GM21423 (cell line): Measurements from ENCODE around the gene IGSF21.

Source experiments
- ATAC-seq: cut with Tn5 transposase; IDR thresholded peaks from one replicate; pipeline ENCODE4 v1.9.1; 2021; ENCODE audit warnings: mild to moderate bottlenecking, moderate library complexity; ENCODE audit not compliant: unreplicated experiment

IGSF21 gene

DNA sequence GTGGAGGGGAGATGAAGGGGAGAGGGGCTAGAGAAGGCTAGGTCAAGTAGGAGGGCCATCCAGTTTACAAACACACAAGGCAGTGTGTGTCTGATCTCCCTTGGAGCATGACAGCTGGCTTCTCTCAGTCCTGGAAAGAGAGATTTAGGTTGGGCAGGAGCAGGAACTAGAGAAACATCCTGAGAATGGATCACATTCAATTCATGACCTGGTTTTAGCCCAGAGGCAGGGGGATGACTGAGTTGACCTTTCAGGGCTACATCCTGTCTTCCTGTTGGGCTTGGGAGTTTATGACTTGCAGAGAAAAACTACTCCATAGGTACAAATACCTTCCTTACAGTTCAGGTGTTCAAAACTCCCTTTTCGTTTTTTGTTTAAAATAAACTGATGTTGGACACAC is 97.0 kb downstream of the IGSF21 start:
- ATAC-seq = no peak

DNA sequence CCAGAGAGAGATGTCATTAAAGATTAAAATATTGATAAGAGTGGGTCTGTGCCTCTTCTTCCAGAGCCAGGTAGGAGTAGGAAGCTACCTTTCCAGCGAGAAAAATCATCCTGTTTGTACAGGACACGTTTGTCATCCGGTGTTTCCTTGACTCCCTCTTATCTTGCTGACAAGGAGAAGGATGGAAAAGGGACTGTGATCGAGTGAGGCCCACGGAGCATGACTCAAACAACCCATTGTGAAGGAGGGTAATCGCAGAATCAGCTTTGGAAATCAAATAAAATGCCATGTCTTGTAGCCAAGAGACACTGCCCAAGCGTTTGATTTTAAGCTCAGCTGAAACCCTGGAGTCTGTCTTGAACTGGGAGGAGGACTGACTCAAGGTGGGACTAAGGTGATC is 97.7 kb downstream of the IGSF21 start:
- ATAC-seq = no peak

DNA sequence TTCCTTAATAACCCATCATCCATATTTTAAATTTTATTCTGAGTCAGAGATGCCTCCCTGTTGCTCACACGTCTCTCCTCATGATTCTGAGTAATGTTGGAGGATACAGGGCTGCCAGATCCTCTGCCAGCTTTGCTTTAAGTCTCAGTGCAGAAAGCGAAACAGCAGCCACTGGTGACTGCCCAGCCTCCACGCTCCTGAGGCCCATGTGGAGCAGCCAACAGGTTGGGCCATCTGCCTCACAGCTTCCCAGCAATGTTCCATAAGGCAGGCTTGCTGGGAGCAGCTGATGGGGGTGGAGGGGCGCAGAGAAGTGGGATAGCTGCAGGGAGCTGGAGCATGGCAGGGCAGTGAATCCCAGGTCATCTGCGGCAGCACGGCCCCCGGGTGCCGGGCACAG is 104.2 kb downstream of the IGSF21 start:
- ATAC-seq = no peak

DNA sequence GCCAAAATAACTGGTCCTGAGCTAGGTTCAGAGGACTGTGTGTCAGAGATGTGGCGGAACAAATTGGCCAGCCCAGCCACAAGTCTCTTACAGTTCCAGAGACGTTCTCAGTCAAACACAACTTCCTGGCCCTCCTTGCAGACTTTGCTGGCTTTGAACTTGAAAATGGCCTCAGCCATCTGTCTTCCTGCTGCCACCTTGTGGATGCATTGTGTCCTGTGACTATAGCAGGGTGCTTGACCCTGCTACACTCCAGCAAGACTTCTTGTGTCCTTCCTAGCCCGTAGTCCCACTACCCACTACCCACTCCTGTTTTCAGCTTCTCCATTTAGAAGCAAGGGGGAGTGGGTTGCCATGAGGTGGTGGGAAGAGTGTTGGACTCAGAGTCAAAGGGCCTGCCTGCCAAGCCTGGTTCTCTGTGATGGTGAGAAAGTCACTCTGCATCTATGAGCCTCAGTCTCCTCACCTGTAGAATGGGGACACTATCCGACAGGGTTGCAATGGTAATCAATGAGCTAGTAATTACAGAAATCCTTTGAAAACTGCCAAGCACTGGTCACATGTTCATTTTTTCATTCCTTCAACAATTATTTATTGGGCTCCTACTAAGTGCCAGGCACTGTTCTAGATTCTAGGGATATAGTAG is 109.9 kb downstream of the IGSF21 start:
- ATAC-seq = no peak

DNA sequence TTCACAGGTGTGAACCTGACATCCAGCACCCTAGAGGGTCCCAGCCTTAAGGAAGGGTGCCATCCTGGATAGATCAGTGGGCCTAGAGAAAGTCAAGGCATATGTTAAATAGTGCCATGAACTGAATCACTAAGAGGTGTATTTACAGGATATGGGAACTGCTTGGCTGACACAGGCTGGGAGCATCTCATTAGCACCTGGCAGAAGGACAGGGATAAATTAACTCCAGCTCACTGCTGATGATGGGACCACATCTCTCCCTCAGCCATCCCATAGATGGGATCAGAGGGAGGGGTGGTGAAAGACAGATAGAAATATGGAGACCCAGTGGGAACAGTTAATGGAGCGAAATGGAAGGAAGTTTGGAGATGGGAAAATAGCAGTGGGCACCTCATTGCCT is 122.0 kb downstream of the IGSF21 start:
- ATAC-seq = no peak

DNA sequence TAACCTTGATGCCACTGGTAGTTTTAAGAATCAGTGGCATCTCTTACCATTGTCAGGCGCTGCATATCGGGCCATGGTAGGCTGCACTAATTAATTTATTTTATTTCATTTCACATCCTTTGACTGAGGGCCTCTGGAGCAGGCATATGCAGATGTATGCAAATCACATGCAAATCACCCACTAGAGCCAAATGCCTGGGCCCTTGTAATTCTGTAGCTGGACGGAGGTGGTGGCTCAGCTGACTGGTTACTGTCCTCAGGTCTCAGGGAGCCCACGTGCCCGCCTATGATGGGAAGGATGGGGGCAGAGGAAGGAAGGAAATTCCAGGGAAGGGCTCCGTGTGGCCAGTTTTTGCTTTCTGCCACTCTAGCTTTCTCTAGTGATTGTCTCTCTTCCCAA is 122.7 kb downstream of the IGSF21 start:
- no peak for ATAC-seq

DNA sequence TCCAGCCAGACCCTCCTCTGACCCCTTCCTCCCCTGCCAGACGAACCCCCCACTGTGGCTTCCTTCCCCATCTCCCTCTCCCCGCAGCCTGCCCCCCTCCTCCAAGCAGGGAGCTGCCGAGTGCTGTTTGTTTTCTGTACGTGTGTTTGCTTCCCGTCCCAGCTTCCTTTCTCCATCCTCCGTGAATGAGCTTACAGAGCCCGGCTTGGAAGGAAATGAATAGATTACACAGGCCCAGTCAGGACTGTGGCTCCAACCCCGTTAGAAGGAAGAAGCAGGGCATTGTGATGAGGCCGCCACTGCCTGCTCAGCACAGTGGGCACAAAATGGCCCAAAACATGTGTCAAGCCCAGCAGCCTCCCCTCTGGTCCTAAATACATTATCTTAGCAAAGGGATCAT is 123.2 kb downstream of the IGSF21 start:
- ATAC-seq = no peak

DNA sequence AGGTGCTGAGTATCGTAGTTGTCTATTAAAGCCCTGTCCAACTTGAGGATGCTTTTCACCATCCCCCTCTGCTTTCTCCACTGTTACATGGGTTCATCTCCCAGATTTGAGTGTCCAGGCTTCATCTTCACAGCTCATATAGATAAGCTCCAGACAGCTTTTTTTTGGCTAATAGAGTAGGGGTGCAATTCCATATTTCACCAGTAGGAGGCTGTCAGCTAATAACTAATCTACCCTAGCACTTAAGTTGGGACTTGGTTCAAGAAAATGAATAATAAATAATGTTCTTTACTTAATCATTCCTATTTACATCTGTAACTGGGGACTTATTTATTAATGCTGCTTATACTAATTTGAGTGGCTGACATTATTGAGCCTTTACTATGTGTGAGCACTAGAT is 124.5 kb downstream of the IGSF21 start:
- ATAC-seq = no peak

DNA sequence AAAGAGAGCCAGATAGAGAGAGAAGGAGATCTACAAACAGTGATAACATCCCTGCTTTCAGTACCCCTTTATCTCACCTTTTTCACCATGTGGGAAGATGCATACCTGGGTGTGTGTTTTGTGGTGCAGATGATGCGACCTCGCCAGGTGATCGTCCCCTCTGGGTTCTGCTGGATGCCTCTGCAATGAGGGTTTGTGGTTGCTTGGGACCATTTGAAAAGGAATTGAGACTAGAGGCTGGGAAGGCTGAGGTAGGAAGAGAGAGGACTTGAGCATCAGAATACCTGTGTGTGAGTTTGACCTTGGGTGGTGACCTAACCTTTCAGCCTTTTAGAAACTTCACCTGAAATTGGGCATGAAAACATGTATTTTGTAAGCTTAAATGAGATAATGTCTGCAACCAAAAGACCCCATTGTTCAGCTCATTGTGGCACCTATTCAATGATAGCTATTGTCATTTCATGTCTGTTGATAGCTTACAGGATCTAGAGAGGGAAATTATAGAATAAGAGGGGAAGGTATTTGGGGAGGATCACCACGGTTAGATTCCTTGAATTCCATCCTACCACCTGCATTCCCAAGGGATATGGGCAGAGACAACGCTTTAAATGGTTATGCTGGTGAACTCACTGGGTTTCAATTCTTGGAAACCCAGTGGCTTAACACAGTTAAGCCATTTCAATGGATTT is 125.7 kb downstream of the IGSF21 start:
- ATAC-seq = no peak

DNA sequence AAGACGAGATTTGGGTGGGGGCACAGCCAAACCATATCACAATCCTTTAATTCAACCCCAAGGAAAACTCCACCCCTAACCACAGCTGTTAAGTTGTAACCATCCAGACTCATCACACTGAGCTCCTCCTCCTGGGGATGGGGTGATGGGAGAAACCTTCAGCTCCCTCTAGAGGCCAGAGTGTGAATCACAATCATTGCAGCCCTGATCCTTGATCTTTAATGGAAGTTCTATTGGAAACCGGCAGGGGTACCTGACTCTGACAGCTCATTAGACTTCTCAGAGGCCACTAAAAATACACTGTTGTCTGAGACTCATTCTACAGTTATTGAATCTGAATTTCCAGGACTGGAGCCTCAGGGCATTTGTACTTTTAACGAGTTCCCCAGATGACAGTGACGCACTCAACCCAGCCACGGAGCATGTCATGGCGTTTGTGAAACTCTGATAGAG is 127.2 kb downstream of the IGSF21 start:
- no peak for ATAC-seq

DNA sequence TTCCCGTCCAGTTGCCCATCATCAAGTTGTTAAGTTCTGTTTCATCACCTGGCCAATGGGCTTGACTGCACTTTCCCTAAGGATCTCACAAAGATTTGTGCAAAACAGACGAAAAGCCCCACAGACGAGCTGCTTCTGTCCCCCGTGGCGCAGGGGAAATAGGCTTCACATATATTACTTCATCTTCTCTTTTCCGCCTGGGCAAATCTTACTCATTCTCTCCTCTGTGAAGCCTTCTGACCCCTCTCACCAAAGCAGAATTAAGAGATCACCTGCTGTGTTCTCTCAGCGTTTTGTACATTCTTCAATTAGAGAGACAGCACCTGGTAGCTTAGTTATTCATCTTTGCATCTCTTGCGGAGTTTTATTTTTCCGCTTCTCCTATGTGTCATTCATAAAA is 129.8 kb downstream of the IGSF21 start:
- no peak for ATAC-seq

DNA sequence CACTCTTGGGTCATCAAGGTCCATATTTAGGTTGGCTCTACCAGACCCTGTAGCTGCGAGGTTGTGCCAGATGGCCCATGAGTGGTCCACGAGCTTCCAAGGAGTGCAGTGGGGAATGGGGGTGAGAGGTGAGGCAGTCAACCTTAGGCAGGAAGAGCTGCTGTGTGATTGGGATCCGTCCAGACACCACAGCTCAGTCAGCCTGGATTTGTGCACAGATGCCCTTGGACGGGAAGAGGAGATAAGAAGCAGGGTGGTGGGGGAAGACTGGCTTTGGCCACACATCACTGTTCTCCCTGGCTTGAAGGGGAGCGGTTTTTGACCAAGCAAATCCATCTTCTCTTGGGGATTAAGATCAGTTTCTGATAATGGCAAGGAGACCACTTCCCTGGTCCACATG is 130.6 kb downstream of the IGSF21 start:
- no peak for ATAC-seq

DNA sequence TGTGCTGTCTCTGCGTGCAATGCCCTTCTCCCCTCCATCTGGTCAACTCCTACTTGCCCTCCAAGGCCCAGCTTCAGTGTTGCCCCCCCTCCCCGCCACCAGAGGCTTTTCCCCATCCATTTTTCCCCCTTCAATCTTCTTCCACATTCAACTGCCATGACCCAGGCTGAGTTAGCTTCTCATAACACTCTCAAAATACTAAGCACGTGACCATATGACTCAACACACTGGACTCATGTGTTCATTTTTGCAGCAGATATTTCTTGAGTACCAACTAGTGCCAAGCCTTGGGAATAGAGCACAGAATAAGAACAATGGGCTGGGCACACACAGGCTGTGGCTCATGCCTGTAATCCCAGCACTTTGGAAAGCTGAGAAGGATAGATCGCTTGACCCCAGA is 132.1 kb downstream of the IGSF21 start:
- ATAC-seq = no peak

DNA sequence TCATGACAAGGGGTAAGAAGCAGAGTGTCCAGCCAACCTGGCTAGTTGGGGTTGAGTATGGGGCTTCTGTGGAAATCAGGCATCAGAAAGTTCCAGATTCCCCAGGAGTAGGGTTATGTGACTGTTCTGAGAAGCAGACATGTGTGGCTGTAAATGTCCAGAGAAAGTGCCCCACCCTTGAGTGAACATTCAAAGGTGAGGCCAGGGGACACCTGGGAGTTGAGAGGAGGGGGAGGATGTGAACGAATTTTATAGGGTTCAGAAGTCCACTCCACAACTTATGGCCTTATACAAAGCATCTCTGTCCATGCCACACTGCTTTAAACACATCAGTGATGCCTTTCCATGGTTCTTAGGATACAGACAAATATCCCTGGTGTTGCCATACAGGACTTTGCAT is 133.3 kb downstream of the IGSF21 start:
- ATAC-seq = no peak

DNA sequence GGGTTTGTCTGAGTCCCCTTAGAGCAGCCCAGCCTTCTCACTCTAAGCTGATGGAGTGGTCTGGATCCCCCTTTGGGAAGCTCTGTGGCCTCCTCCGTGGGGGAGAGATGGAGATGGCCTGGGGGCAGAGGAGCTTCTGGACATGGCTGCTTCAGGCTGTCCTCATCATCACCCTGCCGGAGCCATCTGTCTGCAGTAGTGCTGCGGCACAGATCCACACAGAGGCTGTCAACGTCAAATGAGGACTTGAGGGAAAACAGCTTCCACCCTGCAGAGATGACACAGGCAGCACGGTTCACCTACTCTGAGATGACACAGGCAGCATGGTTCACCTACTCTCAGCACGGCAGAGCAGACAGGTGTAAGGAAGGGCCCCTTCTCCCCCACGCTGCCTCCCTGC is 134.3 kb downstream of the IGSF21 start:
- no peak for ATAC-seq

DNA sequence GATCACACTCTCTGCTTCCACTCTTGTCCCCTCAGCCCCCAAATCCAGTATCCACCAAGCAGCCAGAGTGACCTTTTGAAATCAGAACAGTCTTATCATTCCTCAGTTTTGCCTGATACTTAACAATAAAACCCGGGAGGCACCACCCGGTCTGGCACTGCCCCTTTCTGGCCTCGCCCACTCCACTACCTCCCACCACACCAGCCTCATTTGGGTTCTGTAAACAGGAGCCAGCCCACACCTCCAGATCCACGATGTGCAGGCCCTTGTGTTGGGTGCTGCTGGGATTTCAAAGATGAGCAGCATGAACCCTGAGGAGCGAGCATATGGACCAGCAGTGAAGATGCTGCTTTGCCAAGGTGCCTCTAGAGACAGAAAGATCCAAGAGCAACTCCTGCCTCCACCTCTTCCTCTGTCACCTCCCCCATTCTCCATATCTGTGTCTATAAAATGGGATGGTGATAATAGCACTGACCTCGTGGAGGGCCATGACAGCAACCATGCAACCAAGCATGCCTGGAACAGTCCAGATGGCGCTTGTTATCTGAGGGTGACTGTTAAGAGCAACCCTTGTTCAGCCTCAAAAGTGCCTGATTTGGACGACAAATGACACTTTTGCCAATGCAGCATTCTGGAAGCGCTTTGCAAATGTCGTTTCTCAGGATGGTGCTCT is 136.0 kb downstream of the IGSF21 start:
- ATAC-seq = no peak

DNA sequence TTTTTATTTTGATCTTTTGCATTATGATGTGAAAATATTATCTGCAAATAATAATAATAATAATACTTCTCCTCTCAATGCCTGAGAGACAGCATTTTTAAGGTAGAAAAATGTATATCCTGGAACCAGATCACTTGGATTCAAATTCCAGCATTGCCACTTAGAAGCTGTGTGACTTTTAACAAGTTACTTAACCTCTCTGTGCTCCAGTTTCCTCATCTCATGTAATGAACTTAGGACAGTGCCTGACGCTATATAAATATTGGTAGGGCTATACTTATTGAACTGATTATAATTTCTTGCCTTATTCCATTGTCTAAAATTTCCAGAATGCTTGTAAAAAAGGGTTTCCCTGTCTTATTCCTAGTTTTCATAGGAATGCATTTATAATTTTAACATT is 137.2 kb downstream of the IGSF21 start:
- ATAC-seq = no peak

DNA sequence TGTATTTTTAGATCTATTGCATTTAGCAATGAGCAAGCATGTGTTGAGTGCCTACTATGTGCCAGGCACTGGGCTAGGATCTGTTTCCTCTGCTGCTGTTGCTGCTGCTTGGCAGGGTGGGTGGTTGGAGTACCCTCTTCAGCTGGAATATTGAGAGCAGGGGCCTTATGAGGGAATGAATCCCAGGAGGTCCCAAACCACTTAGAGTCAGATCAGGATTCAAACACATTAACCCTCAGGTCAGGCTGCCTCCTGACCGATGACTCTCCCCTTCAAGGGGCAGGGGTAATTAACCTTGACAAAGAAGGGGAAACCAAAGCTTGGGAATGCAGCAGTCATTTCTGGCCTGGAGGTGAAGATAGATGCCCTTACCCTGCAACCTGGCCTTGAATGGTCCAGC is 138.0 kb downstream of the IGSF21 start:
- no peak for ATAC-seq

DNA sequence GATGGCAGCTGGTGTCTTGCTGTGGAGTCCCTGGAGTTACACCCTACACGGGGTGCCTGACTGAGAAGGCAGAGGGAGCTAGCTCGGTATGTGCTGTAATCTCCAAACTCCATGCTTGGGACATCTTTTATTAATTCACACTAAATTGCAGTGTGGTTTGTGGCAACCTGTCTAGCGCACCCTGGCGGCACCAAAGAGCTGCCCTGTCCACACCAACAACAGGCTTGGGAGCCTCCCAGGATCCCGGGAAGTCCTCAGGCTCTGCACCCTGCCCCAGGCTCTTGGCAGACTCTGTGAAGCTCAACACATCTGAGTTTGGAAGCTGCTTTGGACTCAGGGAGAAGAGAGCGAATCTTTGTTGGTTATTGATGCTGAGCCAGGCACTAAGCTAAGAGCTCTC is 138.9 kb downstream of the IGSF21 start:
- no peak for ATAC-seq

DNA sequence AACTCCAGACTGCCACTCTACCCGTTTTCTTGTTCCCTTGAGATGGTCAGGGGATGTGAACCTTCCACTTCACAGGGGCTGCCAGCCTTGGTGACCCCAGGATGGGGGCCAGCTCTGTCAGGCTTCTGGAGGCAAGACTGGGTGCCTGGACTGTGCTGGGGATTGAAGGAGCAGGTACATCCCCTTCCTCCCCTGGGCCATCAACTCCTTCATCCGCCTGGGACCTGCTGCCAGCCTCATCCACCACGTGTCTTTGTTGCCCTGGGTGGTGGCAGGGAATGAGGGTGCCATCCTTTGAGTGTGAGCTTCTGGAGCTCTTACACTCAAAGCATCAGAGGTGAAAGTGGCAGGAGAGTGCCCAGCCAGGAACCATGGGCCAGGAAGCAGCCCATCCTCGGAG is 139.6 kb downstream of the IGSF21 start:
- no peak for ATAC-seq

DNA sequence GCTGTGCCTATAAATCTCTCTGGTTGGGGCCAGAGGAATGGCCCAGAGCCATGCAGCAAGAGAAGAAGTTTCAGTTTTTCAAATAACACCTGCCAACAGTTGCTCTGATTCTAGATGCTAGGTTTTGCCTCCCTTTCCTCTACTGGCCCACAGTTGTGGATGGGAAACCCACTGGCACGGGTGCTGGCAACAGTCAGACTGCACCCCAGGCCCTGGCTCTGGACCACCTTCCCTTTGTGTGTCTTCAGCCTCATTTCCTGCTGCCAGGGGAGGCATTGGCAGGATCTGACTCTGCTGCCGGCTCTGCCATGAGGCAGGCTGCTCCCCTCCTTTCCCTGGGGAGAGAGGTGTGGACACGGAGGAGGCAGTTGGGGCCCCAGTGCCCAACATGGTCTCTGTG is 142.0 kb downstream of the IGSF21 start:
- ATAC-seq = no peak

DNA sequence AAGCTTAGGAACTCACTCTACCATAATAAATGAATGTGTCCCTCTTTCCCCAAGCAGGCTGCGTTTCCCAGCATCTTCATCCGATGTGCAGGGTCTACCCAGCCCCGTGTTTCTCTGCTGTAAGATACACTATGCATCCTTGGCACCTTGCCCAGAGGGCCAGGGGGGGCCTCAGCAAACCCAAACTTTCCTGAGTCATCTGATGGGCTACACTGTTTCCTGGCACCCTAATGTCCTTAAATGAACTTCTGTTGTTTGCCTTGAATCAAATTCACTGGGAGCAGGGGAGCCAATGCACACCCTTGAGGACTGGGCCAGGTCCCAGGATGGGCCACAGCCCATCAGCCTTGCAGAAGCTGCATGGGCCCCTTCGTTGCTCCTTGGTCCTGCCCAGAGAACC is 145.5 kb downstream of the IGSF21 start:
- no peak for ATAC-seq
